GM23338 (cell line): Measurements from ENCODE around the gene CFP. TPM values are rescaled to one million over a fixed set of nuclear protein-coding genes. Genes with fewer than 3 reads are reported as not detected.
A peak's percentile ranks its signal among the peaks of the same experiment; 100 is the strongest.

ENCODE experiments used
- ATAC-seq: fragments of 200-7000 bp; cut with Tn5 transposase; 3 replicates; pipeline ENCODE4 v1.9.1; 2020
- DNase-seq: peaks from one replicate; pipeline ENCODE4 v3.0.0-alpha.2; 2015; ENCODE audit warnings: low spot score
- H2AFZ ChIP-seq: fragments of 200-600 bp; sonication (generic); 2 replicates; pipeline ENCODE4 v1.8.0; 2016; ENCODE audit warnings: antibody characterized with exemption, mild to moderate bottlenecking, moderate library complexity
- H3F3A ChIP-seq: fragments of 200-600 bp; sonication (generic); replicated peaks from 2 replicates; pipeline ENCODE4 v1.8.0; 2017; ENCODE audit warnings: antibody characterized with exemption, mixed run types, low read depth
- H3K27ac ChIP-seq: fragments of 200-600 bp; sonication (generic); 2 replicates; pipeline ENCODE4 v1.6.1; 2016; ENCODE audit warnings: low read depth
- H3K27me3 ChIP-seq: fragments of 200-600 bp; sonication (generic); 2 replicates; pipeline ENCODE4 v1.8.0; 2016; ENCODE audit warnings: mild to moderate bottlenecking, mixed run types, moderate library complexity; ENCODE audit not compliant: insufficient read depth
- H3K36me3 ChIP-seq: fragments of 200-600 bp; sonication (generic); 2 replicates; pipeline ENCODE4 v1.8.0; 2016; ENCODE audit warnings: mild to moderate bottlenecking; ENCODE audit not compliant: insufficient read depth
- H3K4me1 ChIP-seq: fragments of 200-600 bp; sonication (generic); 2 replicates; pipeline ENCODE4 v1.8.0; 2016; ENCODE audit warnings: mild to moderate bottlenecking, moderate library complexity; ENCODE audit not compliant: insufficient read depth
- H3K4me2 ChIP-seq: fragments of 200-600 bp; sonication (generic); 2 replicates; pipeline ENCODE4 v1.7.1; 2017; ENCODE audit warnings: mixed run types
- H3K4me3 ChIP-seq: fragments of 200-600 bp; sonication (generic); 2 replicates; pipeline ENCODE4 v1.6.1; 2016; ENCODE audit warnings: mixed run types
- H3K79me2 ChIP-seq: fragments of 200-600 bp; sonication (generic); replicated peaks from 2 replicates; pipeline ENCODE4 v1.8.0; 2017; ENCODE audit warnings: mild to moderate bottlenecking; ENCODE audit not compliant: insufficient read depth
- H3K9me2 ChIP-seq: fragments of 200-600 bp; sonication (generic); 2 replicates; pipeline ENCODE4 v1.8.0; 2017; ENCODE audit not compliant: insufficient read depth
- H4K20me1 ChIP-seq: fragments of 200-600 bp; sonication (generic); replicated peaks from 2 replicates; pipeline ENCODE4 v1.8.0; 2017; ENCODE audit warnings: mild to moderate bottlenecking; ENCODE audit not compliant: insufficient read depth
- H3K27ac Mint-ChIP-seq: 2 replicates; pipeline ENCODE4 v1.8.0; 2020; ENCODE audit warnings: inconsistent platforms, mild to moderate bottlenecking, moderate library complexity, mixed read lengths
- H3K27me3 Mint-ChIP-seq: 3 replicates; pipeline ENCODE4 v1.8.0; 2022; ENCODE audit warnings: low read depth, mild to moderate bottlenecking, moderate library complexity, mixed read lengths, inconsistent platforms; ENCODE audit not compliant: insufficient read depth, poor library complexity
- H3K36me3 Mint-ChIP-seq: 3 replicates; pipeline ENCODE4 v1.8.0; 2021; ENCODE audit warnings: low read depth, mild to moderate bottlenecking, inconsistent platforms, moderate library complexity, mixed read lengths
- H3K4me1 Mint-ChIP-seq: 3 replicates; pipeline ENCODE4 v1.8.0; 2020; ENCODE audit warnings: mild to moderate bottlenecking, inconsistent platforms, mixed read lengths
- H3K4me3 Mint-ChIP-seq: 3 replicates; pipeline ENCODE4 v1.8.0; 2021; ENCODE audit warnings: moderate library complexity, mild to moderate bottlenecking, inconsistent platforms, mixed read lengths
- H3K9me3 Mint-ChIP-seq: 3 replicates; pipeline ENCODE4 v1.8.0; 2020; ENCODE audit warnings: moderate library complexity, mild to moderate bottlenecking, inconsistent platforms, mixed read lengths
- CREB1 ChIP-seq: fragments of 250-450 bp; sonication (Bioruptor Pico); IDR thresholded peaks from 2 replicates; pipeline ENCODE4 v1.5.0; 2020; ENCODE audit warnings: low read depth, mild to moderate bottlenecking, moderate library complexity
- POLR2AphosphoS5 ChIP-seq: IDR thresholded peaks from 2 replicates; pipeline ENCODE4 v1.6.1; 2016; ENCODE audit warnings: antibody characterized with exemption, low read depth
- ZNF114 ChIP-seq: fragments of 250-450 bp; sonication (Bioruptor Pico); IDR thresholded peaks from 2 replicates; pipeline ENCODE4 v1.5.0; 2020; ENCODE audit warnings: mild to moderate bottlenecking, moderate library complexity
- polyA plus RNA-seq: library from polyadenylated mRNA; unstranded; fragments of >200 nt; fragmentation: Nextera tagmentation; extraction: Ambion mirVana; gene quantifications from 2 replicates; pipeline ENCODE4 v1.2.1, GENCODE V29; 2016
- total RNA-seq: library from RNA; depleted of rRNA; stranded (reverse); fragments of >200 nt; shearing (Covaris generic); gene quantifications from 2 replicates; pipeline ENCODE4 v1.2.3, GENCODE V29; 2014
- TF ChIP-seq, protein P1 (sequence below), 2 experiments: fragments of 200-600 bp in 1 of 2; sonication (generic) in 1 of 2; conservative IDR thresholded peaks; 2 replicates each; pipeline versions ENCODE4 v1.5.1 to v1.6.1; 2016 to 2017; ENCODE audit warnings: antibody characterized with exemption in 2 of 2, low read depth in 2 of 2, mild to moderate bottlenecking in 2 of 2, moderate library complexity in 1 of 2
- TF ChIP-seq, protein P2 (sequence below): fragments of 250-450 bp; sonication (Bioruptor Pico); IDR thresholded peaks from 2 replicates; pipeline ENCODE4 v1.5.0; 2020; ENCODE audit warnings: mild to moderate bottlenecking, moderate library complexity

The CFP gene
- total and polyA plus RNA-seq, 2 experiments from 2014 or later = 2.1 to 2.2 TPM

GRCh38 chrX:47659421-47659726 is 29.6 kb upstream of the CFP start (continued):
- TF ChIP-seq ZNF114 (CRISPR knock-in tag) (no peak), POLR2AphosphoS5 (no peak), CREB1 (no peak)
- TF ChIP-seq, protein P1, sequence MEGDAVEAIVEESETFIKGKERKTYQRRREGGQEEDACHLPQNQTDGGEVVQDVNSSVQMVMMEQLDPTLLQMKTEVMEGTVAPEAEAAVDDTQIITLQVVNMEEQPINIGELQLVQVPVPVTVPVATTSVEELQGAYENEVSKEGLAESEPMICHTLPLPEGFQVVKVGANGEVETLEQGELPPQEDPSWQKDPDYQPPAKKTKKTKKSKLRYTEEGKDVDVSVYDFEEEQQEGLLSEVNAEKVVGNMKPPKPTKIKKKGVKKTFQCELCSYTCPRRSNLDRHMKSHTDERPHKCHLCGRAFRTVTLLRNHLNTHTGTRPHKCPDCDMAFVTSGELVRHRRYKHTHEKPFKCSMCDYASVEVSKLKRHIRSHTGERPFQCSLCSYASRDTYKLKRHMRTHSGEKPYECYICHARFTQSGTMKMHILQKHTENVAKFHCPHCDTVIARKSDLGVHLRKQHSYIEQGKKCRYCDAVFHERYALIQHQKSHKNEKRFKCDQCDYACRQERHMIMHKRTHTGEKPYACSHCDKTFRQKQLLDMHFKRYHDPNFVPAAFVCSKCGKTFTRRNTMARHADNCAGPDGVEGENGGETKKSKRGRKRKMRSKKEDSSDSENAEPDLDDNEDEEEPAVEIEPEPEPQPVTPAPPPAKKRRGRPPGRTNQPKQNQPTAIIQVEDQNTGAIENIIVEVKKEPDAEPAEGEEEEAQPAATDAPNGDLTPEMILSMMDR (conservative IDR thresholded peaks at IDR 0.05; ENCODE audit: low read depth in 2 of 2) = no peak
- TF ChIP-seq, protein P2, sequence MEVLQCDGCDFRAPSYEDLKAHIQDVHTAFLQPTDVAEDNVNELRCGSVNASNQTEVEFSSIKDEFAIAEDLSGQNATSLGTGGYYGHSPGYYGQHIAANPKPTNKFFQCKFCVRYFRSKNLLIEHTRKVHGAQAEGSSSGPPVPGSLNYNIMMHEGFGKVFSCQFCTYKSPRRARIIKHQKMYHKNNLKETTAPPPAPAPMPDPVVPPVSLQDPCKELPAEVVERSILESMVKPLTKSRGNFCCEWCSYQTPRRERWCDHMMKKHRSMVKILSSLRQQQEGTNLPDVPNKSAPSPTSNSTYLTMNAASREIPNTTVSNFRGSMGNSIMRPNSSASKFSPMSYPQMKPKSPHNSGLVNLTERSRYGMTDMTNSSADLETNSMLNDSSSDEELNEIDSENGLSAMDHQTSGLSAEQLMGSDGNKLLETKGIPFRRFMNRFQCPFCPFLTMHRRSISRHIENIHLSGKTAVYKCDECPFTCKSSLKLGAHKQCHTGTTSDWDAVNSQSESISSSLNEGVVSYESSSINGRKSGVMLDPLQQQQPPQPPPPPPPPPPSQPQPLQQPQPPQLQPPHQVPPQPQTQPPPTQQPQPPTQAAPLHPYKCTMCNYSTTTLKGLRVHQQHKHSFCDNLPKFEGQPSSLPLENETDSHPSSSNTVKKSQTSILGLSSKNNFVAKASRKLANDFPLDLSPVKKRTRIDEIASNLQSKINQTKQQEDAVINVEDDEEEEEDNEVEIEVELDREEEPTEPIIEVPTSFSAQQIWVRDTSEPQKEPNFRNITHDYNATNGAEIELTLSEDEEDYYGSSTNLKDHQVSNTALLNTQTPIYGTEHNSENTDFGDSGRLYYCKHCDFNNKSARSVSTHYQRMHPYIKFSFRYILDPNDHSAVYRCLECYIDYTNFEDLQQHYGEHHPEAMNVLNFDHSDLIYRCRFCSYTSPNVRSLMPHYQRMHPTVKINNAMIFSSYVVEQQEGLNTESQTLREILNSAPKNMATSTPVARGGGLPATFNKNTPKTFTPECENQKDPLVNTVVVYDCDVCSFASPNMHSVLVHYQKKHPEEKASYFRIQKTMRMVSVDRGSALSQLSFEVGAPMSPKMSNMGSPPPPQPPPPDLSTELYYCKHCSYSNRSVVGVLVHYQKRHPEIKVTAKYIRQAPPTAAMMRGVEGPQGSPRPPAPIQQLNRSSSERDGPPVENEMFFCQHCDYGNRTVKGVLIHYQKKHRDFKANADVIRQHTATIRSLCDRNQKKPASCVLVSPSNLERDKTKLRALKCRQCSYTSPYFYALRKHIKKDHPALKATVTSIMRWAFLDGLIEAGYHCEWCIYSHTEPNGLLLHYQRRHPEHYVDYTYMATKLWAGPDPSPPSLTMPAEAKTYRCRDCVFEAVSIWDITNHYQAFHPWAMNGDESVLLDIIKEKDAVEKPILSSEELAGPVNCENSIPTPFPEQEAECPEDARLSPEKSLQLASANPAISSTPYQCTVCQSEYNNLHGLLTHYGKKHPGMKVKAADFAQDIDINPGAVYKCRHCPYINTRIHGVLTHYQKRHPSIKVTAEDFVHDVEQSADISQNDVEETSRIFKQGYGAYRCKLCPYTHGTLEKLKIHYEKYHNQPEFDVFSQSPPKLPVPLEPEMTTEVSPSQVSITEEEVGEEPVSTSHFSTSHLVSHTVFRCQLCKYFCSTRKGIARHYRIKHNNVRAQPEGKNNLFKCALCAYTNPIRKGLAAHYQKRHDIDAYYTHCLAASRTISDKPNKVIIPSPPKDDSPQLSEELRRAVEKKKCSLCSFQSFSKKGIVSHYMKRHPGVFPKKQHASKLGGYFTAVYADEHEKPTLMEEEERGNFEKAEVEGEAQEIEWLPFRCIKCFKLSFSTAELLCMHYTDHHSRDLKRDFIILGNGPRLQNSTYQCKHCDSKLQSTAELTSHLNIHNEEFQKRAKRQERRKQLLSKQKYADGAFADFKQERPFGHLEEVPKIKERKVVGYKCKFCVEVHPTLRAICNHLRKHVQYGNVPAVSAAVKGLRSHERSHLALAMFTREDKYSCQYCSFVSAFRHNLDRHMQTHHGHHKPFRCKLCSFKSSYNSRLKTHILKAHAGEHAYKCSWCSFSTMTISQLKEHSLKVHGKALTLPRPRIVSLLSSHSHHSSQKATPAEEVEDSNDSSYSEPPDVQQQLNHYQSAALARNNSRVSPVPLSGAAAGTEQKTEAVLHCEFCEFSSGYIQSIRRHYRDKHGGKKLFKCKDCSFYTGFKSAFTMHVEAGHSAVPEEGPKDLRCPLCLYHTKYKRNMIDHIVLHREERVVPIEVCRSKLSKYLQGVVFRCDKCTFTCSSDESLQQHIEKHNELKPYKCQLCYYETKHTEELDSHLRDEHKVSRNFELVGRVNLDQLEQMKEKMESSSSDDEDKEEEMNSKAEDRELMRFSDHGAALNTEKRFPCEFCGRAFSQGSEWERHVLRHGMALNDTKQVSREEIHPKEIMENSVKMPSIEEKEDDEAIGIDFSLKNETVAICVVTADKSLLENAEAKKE (CRISPR knock-in tag) = no peak

- H3K4me3 ChIP-seq = peak within 1 kb of the TSS; percentile 69
- H4K20me1 ChIP-seq = no peaks in the 10 kb centered on the region
- peak within 1 kb of the TSS; percentile 81 for H3K4me2 ChIP-seq
- no peaks in the 10 kb centered on the region for H3K36me3 ChIP-seq
- H3K4me1 Mint-ChIP-seq = no peaks in the 10 kb centered on the region
- peaks cover 9% of the 10 kb centered on the region for H3K27me3 Mint-ChIP-seq
- H2AFZ ChIP-seq = no peak within 1 kb of the TSS
- no peaks in the 10 kb centered on the region; the same call in 1 of the 2 replicates for H3K4me1 ChIP-seq
- peak within 1 kb of the TSS; percentile 91 for H3K4me3 Mint-ChIP-seq
- H3K36me3 Mint-ChIP-seq = peaks cover 28% of the 10 kb centered on the region
- peak within 1 kb of the TSS; percentile 99 for H3K27ac Mint-ChIP-seq
- peaks cover 7% of the 10 kb centered on the region; the same call in 2 of the 3 replicates for H3K9me3 Mint-ChIP-seq
- peak within 1 kb of the TSS; percentile 98 for H3K27ac ChIP-seq
- DNase-seq (peak; percentile 95), ATAC-seq (peak; percentile 96)
- peaks cover 5% of the 10 kb centered on the region; the same call in 1 of the 2 replicates for H3K79me2 ChIP-seq
- TF ChIP-seq POLR2AphosphoS5 (0 out of 2 replicates have a peak, but pooled peaks have one; percentile 49), CREB1 (peak; percentile 93)
- TF ChIP-seq, protein P1 (conservative IDR thresholded peaks at IDR 0.05; ENCODE audit: low read depth in 2 of 2) = no peak
- H3K27me3 ChIP-seq = peaks cover 12% of the 10 kb centered on the region; the same call in 1 of the 2 replicates
- no peaks in the 10 kb centered on the region for H3K9me2 ChIP-seq
- H3F3A ChIP-seq = no peaks in the 10 kb centered on the region
Measured at GRCh38 chrX:47658684-47659420, 29.1 kb upstream of the CFP start, which contains the start of gene UXT. TSS of gene UXT (minus strand) at chrX:47659180. CDS start at chrX:47658927, 253 bp downstream.
